Measurements from ENCODE around the gene PPP1R7. TPM values are rescaled to one million over a fixed set of nuclear protein-coding genes. Genes with fewer than 3 reads are reported as not detected.

PPP1R7 gene
- total RNA-seq, 2 experiments from 2014 or later, result 36.4 to 38.2 TPM

GRCh38 chr2:241135737-241136136, 14.5 kb upstream of the PPP1R7 start:
- Mint-ChIP-seq H3K36me3 (ENCODE audit: low read depth) (peaks cover 68% of the 10 kb centered on the region), H3K27ac (no peak overlapping the region), H3K9me3 (no peaks in the 10 kb centered on the region), H3K4me3 (no peak overlapping the region), H3K27me3 (no peaks in the 10 kb centered on the region), H3K4me1 (ENCODE audit: low read depth) (no peaks in the 10 kb centered on the region)
- intact Hi-C loops (cut with DNase I, micrococcal nuclease), result no loop called here
- peaks cover 60% of the 10 kb centered on the region for H3K36me3 ChIP-seq (ENCODE audit: insufficient read depth, low read length)
- DNase-seq (no peak), ATAC-seq (ENCODE audit: poor library complexity) (no peak)
- TF ChIP-seq, protein P1, sequence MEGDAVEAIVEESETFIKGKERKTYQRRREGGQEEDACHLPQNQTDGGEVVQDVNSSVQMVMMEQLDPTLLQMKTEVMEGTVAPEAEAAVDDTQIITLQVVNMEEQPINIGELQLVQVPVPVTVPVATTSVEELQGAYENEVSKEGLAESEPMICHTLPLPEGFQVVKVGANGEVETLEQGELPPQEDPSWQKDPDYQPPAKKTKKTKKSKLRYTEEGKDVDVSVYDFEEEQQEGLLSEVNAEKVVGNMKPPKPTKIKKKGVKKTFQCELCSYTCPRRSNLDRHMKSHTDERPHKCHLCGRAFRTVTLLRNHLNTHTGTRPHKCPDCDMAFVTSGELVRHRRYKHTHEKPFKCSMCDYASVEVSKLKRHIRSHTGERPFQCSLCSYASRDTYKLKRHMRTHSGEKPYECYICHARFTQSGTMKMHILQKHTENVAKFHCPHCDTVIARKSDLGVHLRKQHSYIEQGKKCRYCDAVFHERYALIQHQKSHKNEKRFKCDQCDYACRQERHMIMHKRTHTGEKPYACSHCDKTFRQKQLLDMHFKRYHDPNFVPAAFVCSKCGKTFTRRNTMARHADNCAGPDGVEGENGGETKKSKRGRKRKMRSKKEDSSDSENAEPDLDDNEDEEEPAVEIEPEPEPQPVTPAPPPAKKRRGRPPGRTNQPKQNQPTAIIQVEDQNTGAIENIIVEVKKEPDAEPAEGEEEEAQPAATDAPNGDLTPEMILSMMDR (IDR thresholded peaks at IDR 0.05), result no peak
- ChIA-PET CTCF (no interaction called here), POLR2A (interaction anchor here (1.5 kb wide), 1 partner anchor 27 kb away, joined by 3 read pairs; no protein-coding TSS in a partner anchor)
- no peaks in the 10 kb centered on the region for H3K4me1 ChIP-seq (ENCODE audit: insufficient read depth, low read length)
- no peaks in the 10 kb centered on the region for H3K27me3 ChIP-seq (ENCODE audit: control insufficient read depth in 1 of 2, insufficient read depth in 2 of 2, low read length in 2 of 2)
- H3K4me3 ChIP-seq (ENCODE audit: low read length), result no peak overlapping the region
- H3K9me3 ChIP-seq (ENCODE audit: control insufficient read depth in 1 of 2, insufficient read depth in 1 of 2, low read length in 2 of 2), result no peaks in the 10 kb centered on the region
- no peak overlapping the region for H3K27ac ChIP-seq (ENCODE audit: low read depth in 1 of 2, low read length in 2 of 2)

GRCh38 chr2:241136191-241136590, 14.1 kb upstream of the PPP1R7 start:
- H3K27ac ChIP-seq (ENCODE audit: low read depth in 1 of 2, low read length in 2 of 2), result no peak overlapping the region
- H3K36me3 ChIP-seq (ENCODE audit: insufficient read depth, low read length), result peaks cover 63% of the 10 kb centered on the region
- TF ChIP-seq, protein P1 (IDR thresholded peaks at IDR 0.05), result no peak
- no peak overlapping the region for H3K27ac Mint-ChIP-seq
- no peak overlapping the region for H3K4me3 ChIP-seq (ENCODE audit: low read length)
- H3K9me3 Mint-ChIP-seq, result no peaks in the 10 kb centered on the region
- ChIA-PET POLR2A (interaction anchor here (0.6 to 1.5 kb wide), 2 partner anchors 27 to 233 kb away, joined by 3 read pairs; no protein-coding TSS in a partner anchor), CTCF (no interaction called here)
- H3K36me3 Mint-ChIP-seq (ENCODE audit: low read depth), result peaks cover 69% of the 10 kb centered on the region
- no peak for DNase-seq
- H3K9me3 ChIP-seq (ENCODE audit: control insufficient read depth in 1 of 2, insufficient read depth in 1 of 2, low read length in 2 of 2), result no peaks in the 10 kb centered on the region
- no peaks in the 10 kb centered on the region for H3K4me1 ChIP-seq (ENCODE audit: insufficient read depth, low read length)
- H3K27me3 ChIP-seq (ENCODE audit: control insufficient read depth in 1 of 2, insufficient read depth in 2 of 2, low read length in 2 of 2), result no peaks in the 10 kb centered on the region
- no peak overlapping the region for H3K4me3 Mint-ChIP-seq
- H3K27me3 Mint-ChIP-seq, result no peaks in the 10 kb centered on the region
- intact Hi-C loops (cut with DNase I, micrococcal nuclease), result no loop called here
- no peak for ATAC-seq (ENCODE audit: poor library complexity)
- H3K4me1 Mint-ChIP-seq (ENCODE audit: low read depth), result no peaks in the 10 kb centered on the region

DNA sequence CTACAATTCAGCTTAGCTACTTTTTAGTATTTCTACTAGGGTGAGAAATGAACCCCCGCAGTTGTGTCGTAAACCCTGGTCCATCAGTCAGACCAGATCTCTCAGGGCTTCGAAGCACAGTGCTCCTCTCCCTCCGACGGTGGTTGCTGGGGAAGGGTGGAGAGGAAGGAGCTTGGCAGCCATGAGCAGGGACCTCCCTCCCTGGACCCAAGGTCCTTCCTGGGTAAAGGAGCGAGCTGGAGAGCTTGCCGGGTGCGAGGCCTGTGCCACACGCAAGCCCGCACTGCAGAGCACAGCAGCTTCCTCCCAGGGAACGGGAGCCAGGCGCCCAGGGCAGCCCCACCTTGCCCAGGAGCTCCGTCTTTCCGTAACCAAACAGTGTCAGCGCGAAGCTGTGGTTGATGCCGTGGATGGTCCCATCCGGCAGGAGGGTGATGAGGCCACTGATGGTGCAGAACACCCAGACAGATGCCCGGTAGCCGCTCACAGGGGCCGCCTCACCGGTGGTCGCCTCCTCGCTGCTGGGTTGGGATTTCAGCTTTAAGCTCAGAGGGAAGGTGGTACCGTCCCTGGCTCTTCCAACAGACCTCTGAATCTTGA, 13.5 kb upstream of the PPP1R7 start:
- no peak for ATAC-seq (ENCODE audit: poor library complexity)
- no peak overlapping the region for H3K27ac Mint-ChIP-seq
- Histone ChIP-seq H3K27ac (ENCODE audit: low read depth in 1 of 2, low read length in 2 of 2) (no peak overlapping the region), H3K9me3 (ENCODE audit: control insufficient read depth in 1 of 2, insufficient read depth in 1 of 2, low read length in 2 of 2) (no peaks in the 10 kb centered on the region), H3K36me3 (ENCODE audit: insufficient read depth, low read length) (peaks cover 64% of the 10 kb centered on the region), H3K27me3 (ENCODE audit: control insufficient read depth in 1 of 2, insufficient read depth in 2 of 2, low read length in 2 of 2) (no peaks in the 10 kb centered on the region), H3K4me3 (ENCODE audit: low read length) (no peak overlapping the region), H3K4me1 (ENCODE audit: insufficient read depth, low read length) (no peaks in the 10 kb centered on the region)
- ChIA-PET CTCF (no interaction called here), POLR2A (interaction anchor here (0.6 to 1.5 kb wide), 2 partner anchors 28 to 233 kb away, joined by 3 read pairs; no protein-coding TSS in a partner anchor)
- H3K36me3 Mint-ChIP-seq (ENCODE audit: low read depth), result peaks cover 72% of the 10 kb centered on the region
- no peaks in the 10 kb centered on the region for H3K4me1 Mint-ChIP-seq (ENCODE audit: low read depth)
- DNase-seq, result no peak
- H3K9me3 Mint-ChIP-seq, result no peaks in the 10 kb centered on the region
- intact Hi-C loops (cut with DNase I, micrococcal nuclease), result no loop called here
- no peaks in the 10 kb centered on the region for H3K27me3 Mint-ChIP-seq
- no peak overlapping the region for H3K4me3 Mint-ChIP-seq
- TF ChIP-seq, protein P1 (IDR thresholded peaks at IDR 0.05), result no peak

All from CD4-positive, alpha-beta T cell (primary cell).